Endothelial cell of umbilical vein (primary cell): ENCODE measurements around the gene FOXP1. TPM values are rescaled to one million over a fixed set of nuclear protein-coding genes. Genes with fewer than 3 reads are reported as not detected.

Source experiments
- BruUV-seq: library from RNA; stranded (reverse); fragments of 400-500 nt; replicated peaks from 2 replicates; lab custom pipeline; 2021; lab: Mats Ljungman, UMichigan
- CTCF ChIA-PET: fragments of 300-600, 350-600 bp; sonication (Branson Sonifier 250); formaldehyde crosslinking; loops from one replicate; lab custom pipeline; 2021; ENCODE audit warnings: antibody characterized with exemption, inconsistent platforms; lab: Charles Lee
- POLR2A ChIA-PET: fragments of 300-600, 350-600 bp; sonication (Branson Sonifier 250); formaldehyde crosslinking; loops from one replicate; lab custom pipeline; 2021; ENCODE audit warnings: antibody characterized with exemption, inconsistent platforms; lab: Charles Lee
- DNase-seq: peaks from one replicate; pipeline ENCODE4 v3.0.0-alpha.2; 2011; ENCODE audit warnings: low read depth, low spot score
- FAIRE-seq: peaks from 2 replicates; lab custom pipeline; 2011; peaks lifted over from hg19 to GRCh38; lab: Jason Lieb, UNC
- H2AFZ ChIP-seq: 2 replicates; pipeline ENCODE4 v1.6.0; 2012; ENCODE audit warnings: low read depth, low read length, control low read depth, inconsistent platforms
- H3K27ac ChIP-seq: 2 replicates; pipeline ENCODE4 v1.5.1; 2011; ENCODE audit warnings: low read depth, mild to moderate bottlenecking, control low read depth, low read length, moderate library complexity; ENCODE audit not compliant: insufficient read depth
- H3K27me3 ChIP-seq, 2 experiments: 2 replicates each; pipeline versions ENCODE4 v1.6.0 to v1.6.1; 2011; ENCODE audit warnings: low read length in 2 of 2, mixed read lengths in 1 of 2; ENCODE audit not compliant: control insufficient read depth in 2 of 2, insufficient read depth in 2 of 2
- H3K36me3 ChIP-seq, 2 experiments: 2 replicates in 1 of 2; 3 replicates in 1 of 2; pipeline ENCODE4 v1.5.1; 2011; ENCODE audit warnings: low read length in 2 of 2, mild to moderate bottlenecking in 1 of 2, moderate library complexity in 1 of 2; ENCODE audit not compliant: control insufficient read depth in 2 of 2, insufficient read depth in 2 of 2; ENCODE audit errors: extremely low read depth in 1 of 2
- H3K4me1 ChIP-seq: 3 replicates; pipeline ENCODE4 v1.5.1; 2011; ENCODE audit warnings: mild to moderate bottlenecking, low read length; ENCODE audit not compliant: control insufficient read depth, insufficient read depth; ENCODE audit errors: extremely low read depth
- H3K4me2 ChIP-seq: 2 replicates; pipeline ENCODE4 v1.6.1; 2011; ENCODE audit warnings: low read length, control low read depth, mixed read lengths; ENCODE audit not compliant: insufficient read depth
- H3K4me3 ChIP-seq, 3 experiments: fragments of 200-600 bp in 1 of 3; sonication (generic), shearing (Covaris generic) in 1 of 3; replicated peaks in 1 of 3; 2 replicates each; pipeline ENCODE4 v1.5.1; 2011 to 2016; ENCODE audit warnings: control low read depth in 3 of 3, low read length in 3 of 3, mild to moderate bottlenecking in 2 of 3, inconsistent platforms in 1 of 3, low read depth in 1 of 3, moderate library complexity in 1 of 3; ENCODE audit not compliant: insufficient read depth in 1 of 3
- H3K79me2 ChIP-seq: 2 replicates; pipeline ENCODE4 v1.6.0; 2012; ENCODE audit warnings: low read length, inconsistent platforms; ENCODE audit not compliant: control insufficient read depth, insufficient read depth
- H3K9ac ChIP-seq: replicated peaks from 2 replicates; pipeline ENCODE3; 2011; ENCODE audit warnings: low read length, control low read depth; ENCODE audit not compliant: insufficient read depth; ENCODE audit errors: extremely low read depth
- H3K9me1 ChIP-seq: replicated peaks from 3 replicates; pipeline ENCODE4 v1.6.0; 2011; ENCODE audit warnings: mild to moderate bottlenecking, low read length; ENCODE audit not compliant: control insufficient read depth, insufficient read depth; ENCODE audit errors: extremely low read depth
- H3K9me3 ChIP-seq: replicated peaks from 2 replicates; pipeline ENCODE4 v1.5.1; 2012; ENCODE audit warnings: low read length, inconsistent platforms; ENCODE audit not compliant: control insufficient read depth, insufficient read depth
- H4K20me1 ChIP-seq: replicated peaks from 2 replicates; pipeline ENCODE3; 2011; ENCODE audit warnings: mild to moderate bottlenecking, low read length; ENCODE audit not compliant: control insufficient read depth, insufficient read depth; ENCODE audit errors: extremely low read depth
- EZH2 ChIP-seq: IDR thresholded peaks from 2 replicates; pipeline ENCODE4 v1.6.1; 2012; ENCODE audit warnings: borderline replicate concordance, low read depth, mild to moderate bottlenecking, moderate library complexity, low read length, inconsistent platforms; ENCODE audit not compliant: severe bottlenecking
- FOS ChIP-seq: IDR thresholded peaks from 2 replicates; pipeline ENCODE4 v1.6.1; 2011; ENCODE audit warnings: mild to moderate bottlenecking, low read length, moderate library complexity, borderline replicate concordance; ENCODE audit not compliant: insufficient read depth
- MYC ChIP-seq: IDR thresholded peaks from one replicate; pipeline ENCODE4 v1.6.1; 2011; ENCODE audit warnings: mild to moderate bottlenecking, low read depth, low read length
- POLR2A ChIP-seq: IDR thresholded peaks from 2 replicates; pipeline ENCODE4 v1.6.1; 2012; ENCODE audit warnings: low read depth, mild to moderate bottlenecking, control low read depth, low read length
- POLR2AphosphoS5 ChIP-seq: IDR thresholded peaks from 2 replicates; pipeline ENCODE4 v1.6.1; 2012; ENCODE audit warnings: low read depth, mild to moderate bottlenecking, control low read depth, low read length, moderate library complexity; ENCODE audit not compliant: insufficient read depth
- dilution Hi-C: fragments of 300-500 bp; cut with MboI; formaldehyde crosslinking; loops from one replicate; pipeline ENCODE4 v1.15.0; 2019; ENCODE audit warnings: low sequenced_read_pairs; ENCODE audit not compliant: extremely low pct_ligation_motif_present
- intact Hi-C: fragments of 100-400 bp; cut with micrococcal nuclease; formaldehyde crosslinking; loops from one replicate; pipeline ENCODE4 v1.10.0; 2022
- polyA plus RNA-seq, 4 experiments: library from polyadenylated mRNA; depleted of rRNA in 3 of 4; stranded (reverse) in 3 of 4; unstranded in 1 of 4; fragments of >200 nt; gene quantifications; 2 replicates each; pipeline versions ENCODE4 v1.2.1 to v1.2.3, GENCODE V29; 2011 to 2012; ENCODE audit warnings: missing spikeins in 1 of 4
- total RNA-seq: library from RNA; stranded (reverse); gene quantifications from 2 replicates; pipeline ENCODE4 v1.2.3, GENCODE V29; 2021
- TF ChIP-seq, protein P1 (sequence below): IDR thresholded peaks from 2 replicates; pipeline ENCODE4 v1.6.1; 2011; ENCODE audit not compliant: insufficient read depth, insufficient read length
- TF ChIP-seq, protein P2 (sequence below), 2 donors: IDR thresholded peaks; 1 replicate in 1 of 2; 2 replicates in 1 of 2; pipeline ENCODE4 v1.5.1; 2011; ENCODE audit warnings: low read length in 2 of 2, mild to moderate bottlenecking in 2 of 2, moderate library complexity in 2 of 2, control low read depth in 1 of 2, inconsistent platforms in 1 of 2, low read depth in 1 of 2; ENCODE audit not compliant: insufficient read depth in 1 of 2; ENCODE audit errors: extremely low read depth in 1 of 2

Gene FOXP1
- total and polyA plus RNA-seq, 2 donors (not counting 3 experiments of a cell fraction or from before 2014, with no cell fraction given), result 41.0 to 107 TPM

DNA sequence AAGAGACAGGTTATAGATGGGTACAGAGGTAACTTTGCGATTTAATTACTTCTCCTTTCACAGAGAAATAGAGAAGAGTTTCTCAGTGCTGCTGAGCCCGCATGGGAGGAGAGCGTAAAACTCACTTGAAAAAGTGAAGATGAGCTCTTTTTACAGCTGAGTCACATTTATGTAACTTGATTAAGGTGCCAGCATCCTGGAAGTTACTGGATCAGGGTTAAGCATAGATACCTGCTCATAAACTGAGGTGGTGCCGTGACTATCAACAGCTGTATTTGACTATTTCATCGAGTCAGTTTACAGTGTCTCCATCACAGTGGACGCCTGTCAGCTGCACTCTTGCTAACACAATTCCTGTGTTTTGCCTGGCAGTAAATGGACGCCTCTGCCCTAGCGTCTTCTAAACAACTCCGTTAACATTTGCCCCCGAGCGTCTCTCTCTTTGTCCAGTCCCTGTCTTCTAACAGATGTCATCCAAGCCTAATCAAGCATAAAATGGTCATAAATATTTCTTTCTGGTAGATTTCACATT, 414.6 kb downstream of the FOXP1 start:
- Histone ChIP-seq H3K4me1 (no peaks in the 10 kb centered on the region), H3K4me3 (no peak overlapping the region), H3K27ac (no peak overlapping the region), H3K79me2 (no peaks in the 10 kb centered on the region), H3K27me3 (no peaks in the 10 kb centered on the region), H3K9ac (no peak overlapping the region), H3K4me2 (no peak overlapping the region), H3K9me3 (no peaks in the 10 kb centered on the region), H3K36me3 (no peaks in the 10 kb centered on the region), H3K9me1 (no peaks in the 10 kb centered on the region), H2AFZ (no peak overlapping the region), H4K20me1 (no peaks in the 10 kb centered on the region)
- DNase-seq, result no peak
- no peak for FAIRE-seq
- POLR2A ChIA-PET, result no interaction called here
- BruUV-seq, result no TSS peak
- no peak for TF ChIP-seq MYC
- no peak for TF ChIP-seq POLR2AphosphoS5
- no peak for TF ChIP-seq EZH2
- TF ChIP-seq, protein P1, sequence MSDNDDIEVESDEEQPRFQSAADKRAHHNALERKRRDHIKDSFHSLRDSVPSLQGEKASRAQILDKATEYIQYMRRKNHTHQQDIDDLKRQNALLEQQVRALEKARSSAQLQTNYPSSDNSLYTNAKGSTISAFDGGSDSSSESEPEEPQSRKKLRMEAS, result no peak
- TF ChIP-seq POLR2A, result no peak
- CTCF ChIA-PET, result interaction anchor here (1.8 kb wide), 1 partner anchor 25 kb away, joined by 4 read pairs; no protein-coding TSS in a partner anchor
- dilution Hi-C loops (no loop called here), intact Hi-C loops (no loop called here)

DNA sequence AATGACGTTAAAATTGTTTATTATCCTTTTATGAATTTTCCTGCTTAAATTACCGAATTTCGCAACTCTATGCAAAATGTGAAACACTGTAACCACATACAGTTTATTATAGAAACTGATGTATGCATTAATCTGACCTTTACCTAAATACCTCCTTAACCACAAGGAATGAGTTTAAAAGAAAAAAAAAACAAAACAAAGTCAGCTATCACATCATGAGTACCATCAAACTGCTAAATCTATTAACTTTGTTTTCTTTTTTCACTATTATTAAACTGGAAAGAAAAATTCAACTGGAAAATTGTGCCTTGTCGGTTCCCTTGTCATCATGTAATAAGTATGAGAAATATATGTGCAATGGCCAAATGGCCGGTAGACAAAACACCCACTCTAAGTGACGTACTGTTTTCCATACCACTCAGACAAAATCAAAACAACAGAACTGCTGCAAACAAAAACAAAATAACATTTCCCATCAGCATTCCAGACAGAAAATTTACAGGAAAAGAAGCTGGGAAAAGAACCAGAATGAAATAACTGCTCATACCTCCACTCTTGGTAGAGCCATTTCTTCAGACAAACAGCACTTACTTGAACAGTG, 415.3 kb downstream of the FOXP1 start:
- FAIRE-seq, result peak; percentile 24
- Histone ChIP-seq H4K20me1 (no peaks in the 10 kb centered on the region), H3K79me2 (no peaks in the 10 kb centered on the region), H3K4me2 (no peak overlapping the region), H3K9me1 (no peaks in the 10 kb centered on the region), H3K36me3 (no peaks in the 10 kb centered on the region), H3K27ac (no peak overlapping the region), H3K4me3 (no peak overlapping the region), H3K9ac (no peak overlapping the region), H3K4me1 (no peaks in the 10 kb centered on the region), H3K27me3 (no peaks in the 10 kb centered on the region), H2AFZ (no peak overlapping the region), H3K9me3 (no peaks in the 10 kb centered on the region)
- POLR2A ChIA-PET, result no interaction called here
- TF ChIP-seq EZH2 (no peak), FOS (no peak), MYC (no peak), POLR2AphosphoS5 (no peak), POLR2A (no peak)
- TF ChIP-seq, protein P1, result no peak
- TF ChIP-seq, protein P2, sequence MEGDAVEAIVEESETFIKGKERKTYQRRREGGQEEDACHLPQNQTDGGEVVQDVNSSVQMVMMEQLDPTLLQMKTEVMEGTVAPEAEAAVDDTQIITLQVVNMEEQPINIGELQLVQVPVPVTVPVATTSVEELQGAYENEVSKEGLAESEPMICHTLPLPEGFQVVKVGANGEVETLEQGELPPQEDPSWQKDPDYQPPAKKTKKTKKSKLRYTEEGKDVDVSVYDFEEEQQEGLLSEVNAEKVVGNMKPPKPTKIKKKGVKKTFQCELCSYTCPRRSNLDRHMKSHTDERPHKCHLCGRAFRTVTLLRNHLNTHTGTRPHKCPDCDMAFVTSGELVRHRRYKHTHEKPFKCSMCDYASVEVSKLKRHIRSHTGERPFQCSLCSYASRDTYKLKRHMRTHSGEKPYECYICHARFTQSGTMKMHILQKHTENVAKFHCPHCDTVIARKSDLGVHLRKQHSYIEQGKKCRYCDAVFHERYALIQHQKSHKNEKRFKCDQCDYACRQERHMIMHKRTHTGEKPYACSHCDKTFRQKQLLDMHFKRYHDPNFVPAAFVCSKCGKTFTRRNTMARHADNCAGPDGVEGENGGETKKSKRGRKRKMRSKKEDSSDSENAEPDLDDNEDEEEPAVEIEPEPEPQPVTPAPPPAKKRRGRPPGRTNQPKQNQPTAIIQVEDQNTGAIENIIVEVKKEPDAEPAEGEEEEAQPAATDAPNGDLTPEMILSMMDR (IDR thresholded peaks at IDR 0.05; ENCODE audit: extremely low read depth in 1 of 2, insufficient read depth in 1 of 2, low read depth in 1 of 2, low read length in 2 of 2), result no peak
- CTCF ChIA-PET, result no interaction called here
- intact Hi-C loops, result no loop called here
- dilution Hi-C loops, result no loop called here
- DNase-seq, result peak; percentile 89
- no TSS peak for BruUV-seq
